ENCODE measurements around the gene USHBP1.

The USHBP1 gene

DNA sequence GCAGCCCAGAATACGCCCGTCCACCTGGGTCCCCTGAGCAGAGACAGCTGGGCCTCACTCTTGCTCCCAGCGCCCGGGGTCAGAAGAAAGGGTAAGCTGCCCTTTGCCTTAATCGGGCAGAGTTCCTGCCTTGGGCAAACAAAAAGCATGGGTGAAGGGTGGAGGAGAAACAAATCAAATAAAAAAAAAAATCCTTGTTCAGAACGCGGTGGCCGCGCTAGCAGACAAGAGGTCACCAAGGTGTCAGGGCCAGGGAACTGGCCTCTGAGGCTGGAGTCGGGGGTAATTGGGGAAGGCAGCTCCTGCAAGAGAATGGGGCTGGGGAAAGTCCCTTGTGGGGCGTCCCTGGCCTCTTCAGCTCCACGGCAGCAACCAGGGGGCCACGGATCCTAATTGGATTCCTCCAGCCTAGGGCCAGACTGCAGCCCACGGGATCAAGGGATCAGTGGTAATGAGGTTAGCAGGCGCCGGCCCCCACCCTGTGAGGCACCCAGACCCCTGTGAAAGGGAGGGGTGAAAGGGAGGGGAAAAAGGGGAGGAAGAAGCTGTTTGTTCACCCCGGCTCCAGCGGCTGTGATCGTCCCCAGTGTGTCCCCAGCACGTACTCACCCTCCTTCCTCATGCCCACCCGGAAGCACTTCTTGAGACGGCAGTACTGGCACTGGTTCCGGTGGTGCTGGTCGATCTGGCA, 24.3 kb downstream of the USHBP1 start:
- Histone ChIP-seq H3K27me3 (ENCODE audit: control insufficient read depth, insufficient read depth, low read length) (no peaks in the 10 kb centered on the region), H3K27ac (ENCODE audit: low read length) (no peak overlapping the region), H3K4me3 (ENCODE audit: low read length) (no peak overlapping the region), H3K4me1 (ENCODE audit: control insufficient read depth, insufficient read depth, low read length) (peaks cover 4% of the 10 kb centered on the region; the same call in 1 of the 2 replicates), H3K36me3 (ENCODE audit: control insufficient read depth, insufficient read depth, low read length) (no peaks in the 10 kb centered on the region; the same call in 1 of the 2 replicates), H3K9me3 (ENCODE audit: control insufficient read depth, insufficient read depth, low read length) (no peaks in the 10 kb centered on the region)
- DNase-seq (ENCODE audit: low read depth, low spot score): no peak
- no CpG with 5 or more reads among the region's 24 CpGs for WGBS (ENCODE audit: insufficient coverage, insufficient read length)

DNA sequence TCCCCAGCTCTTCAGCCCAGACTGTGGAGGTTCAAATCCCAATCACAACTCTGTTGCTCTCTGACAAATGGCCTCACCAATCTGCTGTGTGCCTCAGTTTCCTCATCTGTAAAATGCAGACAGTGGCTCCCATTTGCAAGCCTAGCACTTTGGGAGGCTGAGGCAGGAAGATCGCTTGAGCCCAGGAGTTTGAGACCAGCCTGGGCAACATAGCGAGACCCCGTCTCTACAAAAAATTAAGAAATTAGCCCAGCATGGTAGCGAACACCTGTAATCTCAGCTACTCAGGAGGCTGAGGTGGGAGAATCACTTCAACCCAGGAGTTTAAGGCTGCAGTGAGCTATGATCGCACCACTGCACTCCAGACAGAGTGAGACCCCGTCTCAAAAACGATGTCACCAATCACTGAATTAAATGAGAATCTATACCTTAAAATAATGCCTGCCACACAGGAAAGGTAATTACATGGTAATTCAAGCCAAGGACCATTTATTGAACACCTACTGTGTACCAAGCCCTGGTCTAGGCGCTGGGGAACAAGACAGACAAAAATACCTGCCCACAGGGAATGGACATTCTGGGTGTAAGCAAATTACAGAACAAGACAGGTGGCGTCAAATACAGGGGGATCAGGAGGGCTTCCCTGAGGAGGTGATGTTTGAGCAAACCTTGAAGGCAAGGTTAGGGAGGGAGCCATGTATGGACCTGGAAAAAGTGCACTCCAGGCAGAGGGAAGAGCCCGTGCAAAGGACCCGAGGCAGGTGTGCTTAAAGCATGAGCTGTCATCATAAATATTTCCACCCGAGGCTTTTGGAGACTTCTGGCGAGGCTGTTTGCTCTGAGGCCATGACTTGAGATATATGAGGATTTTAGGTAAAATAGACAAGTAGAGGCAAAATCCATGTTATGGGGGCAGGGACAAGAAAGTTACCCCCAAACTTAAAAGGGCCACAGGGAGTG, 26.5 kb downstream of the USHBP1 start:
- H3K4me3 ChIP-seq (ENCODE audit: low read length): no peak overlapping the region
- no peak overlapping the region for H3K27ac ChIP-seq (ENCODE audit: low read length)
- peaks cover 8% of the 10 kb centered on the region for H3K4me1 ChIP-seq (ENCODE audit: control insufficient read depth, insufficient read depth, low read length)
- no peaks in the 10 kb centered on the region for H3K9me3 ChIP-seq (ENCODE audit: control insufficient read depth, insufficient read depth, low read length)
- DNase-seq (ENCODE audit: low read depth, low spot score): no peak
- no peaks in the 10 kb centered on the region for H3K27me3 ChIP-seq (ENCODE audit: control insufficient read depth, insufficient read depth, low read length)
- no peaks in the 10 kb centered on the region; the same call in 1 of the 2 replicates for H3K36me3 ChIP-seq (ENCODE audit: control insufficient read depth, insufficient read depth, low read length)
- WGBS (ENCODE audit: insufficient coverage, insufficient read length): no CpG with 5 or more reads among the region's 13 CpGs

DNA sequence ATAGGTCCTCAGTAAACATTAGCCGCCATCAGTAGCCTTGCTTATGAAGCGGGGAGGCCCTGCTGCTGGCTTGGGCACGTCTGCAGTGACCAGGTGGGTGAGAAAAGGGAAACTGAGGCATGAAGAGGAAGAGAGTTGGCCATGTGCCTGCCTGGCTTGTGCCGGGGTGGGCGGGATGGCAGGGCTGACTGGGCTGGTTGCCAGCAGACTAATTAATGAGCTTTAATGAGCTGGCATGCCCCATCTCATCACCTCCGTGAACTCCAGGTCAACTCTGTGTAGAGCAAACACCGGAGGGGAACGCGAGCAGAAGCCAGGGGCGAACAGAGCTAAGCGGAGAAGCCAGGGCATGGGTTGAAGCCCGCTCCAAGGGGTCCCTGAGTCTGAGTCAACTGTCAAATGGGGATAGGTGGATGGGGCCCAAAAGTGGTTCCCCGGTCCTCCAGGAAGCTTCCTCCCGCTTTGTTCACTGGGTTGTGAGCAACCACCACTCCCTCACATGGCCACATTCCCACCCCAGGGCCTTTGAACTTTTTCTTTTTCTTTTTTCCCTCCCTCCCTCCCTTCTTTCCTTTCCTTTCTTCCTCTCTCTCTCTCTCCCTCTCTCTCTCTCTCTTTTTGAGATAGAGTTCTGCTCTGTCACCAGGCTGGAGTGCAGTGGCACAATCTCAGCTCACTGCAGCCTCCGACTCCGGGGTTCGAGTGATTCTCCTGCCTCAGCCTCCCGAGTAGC, 27.6 kb downstream of the USHBP1 start:
- Histone ChIP-seq H3K36me3 (ENCODE audit: control insufficient read depth, insufficient read depth, low read length) (peaks cover 6% of the 10 kb centered on the region; the same call in 1 of the 2 replicates), H3K27ac (ENCODE audit: low read length) (no peak overlapping the region), H3K9me3 (ENCODE audit: control insufficient read depth, insufficient read depth, low read length) (no peaks in the 10 kb centered on the region), H3K27me3 (ENCODE audit: control insufficient read depth, insufficient read depth, low read length) (no peaks in the 10 kb centered on the region), H3K4me3 (ENCODE audit: low read length) (no peak overlapping the region), H3K4me1 (ENCODE audit: control insufficient read depth, insufficient read depth, low read length) (peaks cover 6% of the 10 kb centered on the region; the same call in 1 of the 2 replicates)
- DNase-seq (ENCODE audit: low read depth, low spot score): no peak
- WGBS (ENCODE audit: insufficient coverage, insufficient read length): no CpG with 5 or more reads among the region's 18 CpGs

DNA sequence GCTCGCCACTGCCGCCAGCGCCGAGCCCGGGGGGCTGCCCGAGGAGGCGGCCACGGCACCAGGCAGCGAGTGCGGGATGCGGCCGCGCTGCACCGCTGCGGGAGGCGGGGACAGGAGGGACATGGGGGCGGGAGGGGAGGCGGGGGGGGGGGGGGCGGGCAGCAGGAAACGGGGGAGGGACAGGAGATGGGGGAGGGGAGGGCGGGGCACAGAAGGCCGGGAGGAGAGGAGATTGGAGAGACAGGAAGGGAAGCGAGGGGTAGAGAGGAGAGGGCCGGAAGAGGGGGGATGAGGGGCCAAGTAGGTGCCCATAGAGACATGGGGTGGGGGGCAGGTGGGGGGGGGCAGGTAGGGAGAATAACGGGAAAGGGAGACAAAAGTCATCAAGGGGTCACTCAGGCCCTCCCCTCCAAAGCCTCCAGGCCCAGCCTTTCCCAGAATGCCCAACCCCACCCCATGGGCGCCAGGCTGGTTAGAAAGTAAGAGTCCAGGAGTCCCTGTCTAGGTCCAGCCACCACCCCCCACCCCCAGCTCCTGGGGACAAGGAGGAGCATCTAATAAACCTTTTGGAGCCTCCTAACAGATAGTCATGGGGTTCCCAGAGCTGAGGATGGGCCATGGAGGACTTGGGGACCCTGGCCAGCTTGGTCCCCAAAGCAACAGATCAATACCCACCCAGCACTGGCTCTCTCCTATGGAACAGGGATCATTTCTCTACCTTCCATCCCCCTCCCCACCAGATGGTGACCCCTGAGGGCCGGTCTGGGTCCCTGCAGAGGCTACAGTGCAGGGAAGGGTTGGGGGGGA, 28.4 kb downstream of the USHBP1 start:
- H3K27ac ChIP-seq (ENCODE audit: low read length): no peak overlapping the region
- DNase-seq (ENCODE audit: low read depth, low spot score): no peak
- WGBS (ENCODE audit: insufficient coverage, insufficient read length): no CpG with 5 or more reads among the region's 27 CpGs
- H3K4me3 ChIP-seq (ENCODE audit: low read length): peak overlapping the region; percentile 84; the same call in 1 of the 2 replicates
- H3K27me3 ChIP-seq (ENCODE audit: control insufficient read depth, insufficient read depth, low read length): no peaks in the 10 kb centered on the region
- H3K9me3 ChIP-seq (ENCODE audit: control insufficient read depth, insufficient read depth, low read length): no peaks in the 10 kb centered on the region
- peaks cover 11% of the 10 kb centered on the region for H3K36me3 ChIP-seq (ENCODE audit: control insufficient read depth, insufficient read depth, low read length)
- H3K4me1 ChIP-seq (ENCODE audit: control insufficient read depth, insufficient read depth, low read length): peaks cover 6% of the 10 kb centered on the region; the same call in 1 of the 2 replicates

DNA sequence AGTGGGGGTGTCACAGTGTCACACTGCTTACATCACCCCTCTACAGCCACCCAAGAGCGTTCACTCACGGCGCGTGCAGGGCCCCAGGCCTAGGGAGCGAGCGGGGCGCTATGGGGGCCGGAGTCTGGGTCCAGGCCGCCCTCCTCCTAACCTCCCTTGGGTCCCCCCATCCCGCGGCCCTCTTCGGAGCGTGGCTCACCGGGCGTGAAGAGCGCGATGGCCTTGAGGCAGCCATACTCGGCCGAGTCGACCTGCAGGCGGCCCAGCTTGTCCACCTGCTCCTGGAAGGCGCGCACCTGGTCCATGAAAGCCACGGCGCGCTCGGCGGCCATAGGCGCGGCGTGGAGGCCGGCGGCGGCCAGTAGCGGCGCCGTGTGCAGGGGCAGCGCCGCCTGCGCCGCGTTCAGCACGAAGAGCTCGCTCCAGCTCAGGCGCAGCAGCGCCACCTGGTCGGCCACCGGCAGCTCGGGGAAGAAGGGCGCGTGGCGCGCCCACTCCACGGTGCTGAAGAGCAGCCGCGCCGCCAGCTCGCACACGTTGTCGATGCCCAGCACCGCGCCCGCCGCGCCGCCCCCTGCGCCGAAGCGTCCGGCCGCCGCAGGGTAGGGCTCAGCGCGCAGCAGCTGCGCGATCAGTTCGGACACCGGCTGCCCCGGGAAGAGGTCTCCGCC, 29.1 kb downstream of the USHBP1 start:
- Histone ChIP-seq H3K36me3 (ENCODE audit: control insufficient read depth, insufficient read depth, low read length) (peaks cover 11% of the 10 kb centered on the region), H3K27ac (ENCODE audit: low read length) (no peak overlapping the region), H3K9me3 (ENCODE audit: control insufficient read depth, insufficient read depth, low read length) (no peaks in the 10 kb centered on the region), H3K27me3 (ENCODE audit: control insufficient read depth, insufficient read depth, low read length) (no peaks in the 10 kb centered on the region), H3K4me3 (ENCODE audit: low read length) (peak overlapping the region; percentile 84), H3K4me1 (ENCODE audit: control insufficient read depth, insufficient read depth, low read length) (peaks cover 6% of the 10 kb centered on the region; the same call in 1 of the 2 replicates)
- no CpG with 5 or more reads among the region's 80 CpGs for WGBS (ENCODE audit: insufficient coverage, insufficient read length)
- DNase-seq (ENCODE audit: low read depth, low spot score): no peak

DNA sequence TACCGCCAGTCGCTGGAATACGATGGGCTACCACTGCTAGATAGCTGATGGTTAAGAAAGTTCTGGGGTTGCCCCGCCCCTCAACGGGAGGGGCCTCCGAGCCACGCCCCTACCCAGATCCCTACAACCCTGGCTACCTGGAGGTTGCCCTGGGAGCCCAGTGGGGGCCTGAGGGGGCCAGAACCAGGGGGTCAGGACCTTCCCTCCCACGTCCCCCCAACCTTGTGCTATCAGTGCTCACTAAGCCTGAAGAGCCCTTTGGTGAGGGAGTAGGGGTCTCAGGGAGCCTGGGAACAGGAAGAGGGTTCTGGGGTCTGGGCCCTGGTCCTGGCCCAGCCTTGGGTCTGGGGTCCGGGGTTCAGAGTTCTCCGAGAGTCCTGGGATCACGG, 29.6 kb downstream of the USHBP1 start:
- Histone ChIP-seq H3K4me1 (ENCODE audit: control insufficient read depth, insufficient read depth, low read length) (peaks cover 6% of the 10 kb centered on the region; the same call in 1 of the 2 replicates), H3K4me3 (ENCODE audit: low read length) (peak overlapping the region; percentile 84; the same call in 1 of the 2 replicates), H3K9me3 (ENCODE audit: control insufficient read depth, insufficient read depth, low read length) (no peaks in the 10 kb centered on the region), H3K36me3 (ENCODE audit: control insufficient read depth, insufficient read depth, low read length) (peaks cover 11% of the 10 kb centered on the region), H3K27me3 (ENCODE audit: control insufficient read depth, insufficient read depth, low read length) (no peaks in the 10 kb centered on the region), H3K27ac (ENCODE audit: low read length) (no peak overlapping the region)
- no peak for DNase-seq (ENCODE audit: low read depth, low spot score)
- no CpG with 5 or more reads among the region's 11 CpGs for WGBS (ENCODE audit: insufficient coverage, insufficient read length)

DNA sequence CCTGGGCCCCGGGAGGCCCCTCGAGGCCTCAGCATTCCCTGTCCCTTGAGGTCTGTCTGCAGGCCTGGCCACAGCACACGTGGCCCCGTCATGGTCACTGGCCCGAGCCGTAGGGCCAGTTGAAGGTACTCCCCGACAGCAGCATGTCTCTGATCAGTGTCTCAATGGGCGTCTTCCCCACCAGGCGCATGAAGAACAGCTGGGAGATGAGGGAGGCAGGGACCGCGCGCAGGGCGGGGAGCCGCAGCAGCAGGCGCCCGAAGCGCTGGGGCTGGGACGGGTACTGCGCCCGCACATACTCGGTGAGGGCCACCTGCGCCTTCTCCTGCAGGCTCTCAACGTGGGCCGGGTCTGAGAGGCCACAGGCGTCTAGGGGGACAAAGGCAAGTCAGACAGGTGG, 32.3 kb downstream of the USHBP1 start:
- H3K27ac ChIP-seq (ENCODE audit: low read length): no peak overlapping the region
- WGBS (ENCODE audit: insufficient coverage, insufficient read length): no CpG with 5 or more reads among the region's 25 CpGs
- H3K36me3 ChIP-seq (ENCODE audit: control insufficient read depth, insufficient read depth, low read length): peaks cover 11% of the 10 kb centered on the region
- H3K4me3 ChIP-seq (ENCODE audit: low read length): no peak overlapping the region
- H3K4me1 ChIP-seq (ENCODE audit: control insufficient read depth, insufficient read depth, low read length): peaks cover 8% of the 10 kb centered on the region; the same call in 1 of the 2 replicates
- no peak for DNase-seq (ENCODE audit: low read depth, low spot score)
- H3K27me3 ChIP-seq (ENCODE audit: control insufficient read depth, insufficient read depth, low read length): no peaks in the 10 kb centered on the region
- no peaks in the 10 kb centered on the region for H3K9me3 ChIP-seq (ENCODE audit: control insufficient read depth, insufficient read depth, low read length)

DNA sequence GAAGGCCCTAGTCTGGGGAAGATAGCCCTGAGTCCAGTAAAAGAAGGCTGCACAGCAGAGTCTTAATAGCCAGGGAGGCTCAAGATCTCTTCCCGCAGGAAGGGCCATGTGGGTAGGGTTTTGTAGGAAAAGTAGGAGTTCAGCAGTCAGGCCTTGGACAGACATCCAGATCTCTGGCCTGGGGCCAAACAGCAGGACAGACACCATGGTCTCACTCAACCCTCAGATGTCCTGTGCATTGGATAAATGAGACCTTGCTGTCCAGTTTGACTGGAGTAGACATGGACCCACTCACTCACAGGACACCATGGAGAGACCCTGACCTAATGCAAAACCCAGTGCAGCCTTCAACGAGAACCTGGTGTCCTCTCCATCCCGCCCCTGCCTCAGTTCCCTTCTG, 34.7 kb downstream of the USHBP1 start:
- Histone ChIP-seq H3K27ac (ENCODE audit: low read length) (no peak overlapping the region), H3K4me1 (ENCODE audit: control insufficient read depth, insufficient read depth, low read length) (peaks cover 6% of the 10 kb centered on the region; the same call in 1 of the 2 replicates), H3K9me3 (ENCODE audit: control insufficient read depth, insufficient read depth, low read length) (no peaks in the 10 kb centered on the region), H3K36me3 (ENCODE audit: control insufficient read depth, insufficient read depth, low read length) (peaks cover 11% of the 10 kb centered on the region), H3K4me3 (ENCODE audit: low read length) (no peak overlapping the region), H3K27me3 (ENCODE audit: control insufficient read depth, insufficient read depth, low read length) (no peaks in the 10 kb centered on the region)
- no peak for DNase-seq (ENCODE audit: low read depth, low spot score)
- WGBS (ENCODE audit: insufficient coverage, insufficient read length): no CpG with 5 or more reads among the region's 3 CpGs

DNA sequence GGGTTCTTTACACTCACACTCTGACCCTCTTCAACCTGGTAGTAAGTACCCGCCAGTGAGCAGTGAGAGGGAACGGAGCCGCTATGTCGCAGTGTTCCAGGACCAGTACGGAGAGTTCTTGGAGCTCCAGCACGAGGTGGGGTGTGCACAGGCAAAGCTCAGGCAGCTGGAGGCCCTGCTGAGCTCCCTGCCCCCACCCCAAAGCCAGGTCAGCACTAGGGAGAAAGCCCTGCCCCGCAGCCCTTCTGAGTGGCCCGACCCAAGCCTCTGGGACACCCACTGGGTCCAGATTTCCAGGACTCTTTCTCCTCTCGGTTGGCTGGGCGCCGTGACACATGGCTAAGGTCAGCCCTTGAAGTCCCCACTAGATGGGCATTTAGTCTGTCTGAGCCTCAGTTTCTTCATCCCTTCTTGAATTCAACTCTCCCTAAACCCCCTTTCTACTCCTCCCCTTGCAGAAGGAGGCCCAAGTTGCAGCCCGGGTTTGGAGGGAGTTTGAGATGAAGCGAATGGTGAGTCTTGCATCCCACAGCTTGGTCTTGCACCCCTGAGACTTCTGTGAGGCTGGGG, 36.7 kb downstream of the USHBP1 start:
- peaks cover 11% of the 10 kb centered on the region for H3K36me3 ChIP-seq (ENCODE audit: control insufficient read depth, insufficient read depth, low read length)
- H3K27ac ChIP-seq (ENCODE audit: low read length): no peak overlapping the region
- H3K4me1 ChIP-seq (ENCODE audit: control insufficient read depth, insufficient read depth, low read length): 0 out of 2 replicates have a peak, but pooled peaks cover 2% of the 10 kb centered on the region
- H3K9me3 ChIP-seq (ENCODE audit: control insufficient read depth, insufficient read depth, low read length): no peaks in the 10 kb centered on the region
- DNase-seq (ENCODE audit: low read depth, low spot score): no peak
- no CpG with 5 or more reads among the region's 13 CpGs for WGBS (ENCODE audit: insufficient coverage, insufficient read length)
- H3K4me3 ChIP-seq (ENCODE audit: low read length): no peak overlapping the region
- H3K27me3 ChIP-seq (ENCODE audit: control insufficient read depth, insufficient read depth, low read length): no peaks in the 10 kb centered on the region

All from iPS DF 6.9 (cell line).